ENCODE data around the gene ADGRL3. TPM values are rescaled to one million over a fixed set of nuclear protein-coding genes. Genes with fewer than 3 reads are reported as not detected.
"Not testable (repeated sequence)": the region's sequence is repeated elsewhere in the genome, so short reads cannot be mapped to it uniquely, and the experiment has no call there.

ADGRL3 gene
- total RNA-seq, 1 donor from 2014 or later: 93.6 TPM

DNA sequence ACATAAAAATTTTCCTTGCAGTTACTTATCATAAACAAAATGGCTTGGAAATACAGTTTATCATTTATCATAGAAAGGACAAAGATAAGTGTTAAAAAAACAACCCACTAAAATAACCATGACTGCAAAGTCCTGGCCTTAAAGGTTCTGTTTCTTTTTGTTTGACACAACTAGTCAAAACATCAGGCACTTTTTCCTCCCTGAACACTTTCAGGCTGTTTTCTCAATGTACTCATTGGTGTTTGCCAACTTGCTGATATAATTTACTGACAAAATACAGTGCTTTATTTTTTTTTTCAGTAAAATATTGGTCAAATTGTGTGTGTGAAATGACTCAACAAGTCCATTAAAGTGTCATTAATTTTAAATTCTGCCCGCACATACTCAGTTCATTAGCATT, 156.6 kb downstream of the ADGRL3 start:
- no peaks in the 10 kb centered on the region for H3K4me1 ChIP-seq
- H3K36me3 ChIP-seq: peaks cover 7% of the 10 kb centered on the region
- Mint-ChIP-seq H3K4me1 (peaks cover 3% of the 10 kb centered on the region), H3K4me3 (no peak overlapping the region), H3K27me3 (ENCODE audit: insufficient read depth, low read depth) (no peaks in the 10 kb centered on the region), H3K36me3 (peaks cover 33% of the 10 kb centered on the region), H3K9me3 (peaks cover 19% of the 10 kb centered on the region), H3K27ac (no peak overlapping the region)
- peaks cover 6% of the 10 kb centered on the region for H3K79me2 ChIP-seq (ENCODE audit: low read depth)
- no peak overlapping the region for H3K4me2 ChIP-seq
- peaks cover 7% of the 10 kb centered on the region for H4K20me1 ChIP-seq (ENCODE audit: low read depth)
- no peaks in the 10 kb centered on the region for H3F3A ChIP-seq (ENCODE audit: low read depth)
- TF ChIP-seq EZH2phosphoT487 (IDR thresholded peaks at IDR 0.05) (no peak), EZH2 (IDR thresholded peaks at IDR 0.05) (no peak)
- TF ChIP-seq, protein P1, sequence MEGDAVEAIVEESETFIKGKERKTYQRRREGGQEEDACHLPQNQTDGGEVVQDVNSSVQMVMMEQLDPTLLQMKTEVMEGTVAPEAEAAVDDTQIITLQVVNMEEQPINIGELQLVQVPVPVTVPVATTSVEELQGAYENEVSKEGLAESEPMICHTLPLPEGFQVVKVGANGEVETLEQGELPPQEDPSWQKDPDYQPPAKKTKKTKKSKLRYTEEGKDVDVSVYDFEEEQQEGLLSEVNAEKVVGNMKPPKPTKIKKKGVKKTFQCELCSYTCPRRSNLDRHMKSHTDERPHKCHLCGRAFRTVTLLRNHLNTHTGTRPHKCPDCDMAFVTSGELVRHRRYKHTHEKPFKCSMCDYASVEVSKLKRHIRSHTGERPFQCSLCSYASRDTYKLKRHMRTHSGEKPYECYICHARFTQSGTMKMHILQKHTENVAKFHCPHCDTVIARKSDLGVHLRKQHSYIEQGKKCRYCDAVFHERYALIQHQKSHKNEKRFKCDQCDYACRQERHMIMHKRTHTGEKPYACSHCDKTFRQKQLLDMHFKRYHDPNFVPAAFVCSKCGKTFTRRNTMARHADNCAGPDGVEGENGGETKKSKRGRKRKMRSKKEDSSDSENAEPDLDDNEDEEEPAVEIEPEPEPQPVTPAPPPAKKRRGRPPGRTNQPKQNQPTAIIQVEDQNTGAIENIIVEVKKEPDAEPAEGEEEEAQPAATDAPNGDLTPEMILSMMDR (IDR thresholded peaks at IDR 0.05): no peak
- H3K9me3 ChIP-seq (ENCODE audit: low read depth): no peaks in the 10 kb centered on the region
- H3K27me3 ChIP-seq: no peaks in the 10 kb centered on the region
- H3K27ac ChIP-seq: no peak overlapping the region
- no peak overlapping the region for H3K9ac ChIP-seq
- H3K4me3 ChIP-seq: no peak overlapping the region
- no peak overlapping the region for H2AFZ ChIP-seq (replicated peaks)
- DNase-seq (ENCODE audit: low spot score): no peak

DNA sequence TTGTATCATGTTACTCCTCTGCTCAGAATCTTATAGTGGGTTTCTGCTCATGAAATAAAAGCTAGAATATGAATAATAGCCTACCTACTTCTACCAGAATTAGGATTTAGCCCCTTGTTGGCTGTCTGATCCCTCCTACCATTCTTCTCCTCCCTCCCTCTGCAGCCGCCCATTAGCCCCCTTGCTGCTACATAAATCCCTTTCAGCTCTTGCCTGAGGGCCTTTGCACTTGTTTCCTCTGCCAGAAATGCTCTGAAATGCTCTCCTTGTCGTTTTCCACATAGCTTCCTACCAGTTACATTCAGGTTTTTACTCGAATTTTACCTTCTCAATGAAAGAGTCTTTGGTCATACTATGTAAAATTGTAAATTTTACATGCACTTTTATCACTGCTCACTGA, 159.2 kb downstream of the ADGRL3 start:
- no peak for DNase-seq (ENCODE audit: low spot score)
- no peak overlapping the region for H3K4me2 ChIP-seq
- Mint-ChIP-seq H3K4me1 (peaks cover 3% of the 10 kb centered on the region), H3K36me3 (peaks cover 26% of the 10 kb centered on the region), H3K9me3 (peaks cover 9% of the 10 kb centered on the region), H3K27ac (no peak overlapping the region), H3K4me3 (no peak overlapping the region), H3K27me3 (ENCODE audit: insufficient read depth, low read depth) (no peaks in the 10 kb centered on the region)
- H3K79me2 ChIP-seq (ENCODE audit: low read depth): peaks cover 19% of the 10 kb centered on the region
- H3K27ac ChIP-seq: no peak overlapping the region
- H3K4me1 ChIP-seq: no peaks in the 10 kb centered on the region
- H3F3A ChIP-seq (ENCODE audit: low read depth): no peaks in the 10 kb centered on the region
- H3K27me3 ChIP-seq: no peaks in the 10 kb centered on the region
- TF ChIP-seq EZH2phosphoT487 (IDR thresholded peaks at IDR 0.05): no peak
- TF ChIP-seq, protein P1 (IDR thresholded peaks at IDR 0.05): no peak
- TF ChIP-seq EZH2 (IDR thresholded peaks at IDR 0.05): no peak
- no peak overlapping the region for H3K9ac ChIP-seq
- H4K20me1 ChIP-seq (ENCODE audit: low read depth): peaks cover 7% of the 10 kb centered on the region
- no peak overlapping the region for H2AFZ ChIP-seq (replicated peaks)
- H3K4me3 ChIP-seq: no peak overlapping the region
- H3K9me3 ChIP-seq (ENCODE audit: low read depth): no peaks in the 10 kb centered on the region
- peaks cover 7% of the 10 kb centered on the region for H3K36me3 ChIP-seq

DNA sequence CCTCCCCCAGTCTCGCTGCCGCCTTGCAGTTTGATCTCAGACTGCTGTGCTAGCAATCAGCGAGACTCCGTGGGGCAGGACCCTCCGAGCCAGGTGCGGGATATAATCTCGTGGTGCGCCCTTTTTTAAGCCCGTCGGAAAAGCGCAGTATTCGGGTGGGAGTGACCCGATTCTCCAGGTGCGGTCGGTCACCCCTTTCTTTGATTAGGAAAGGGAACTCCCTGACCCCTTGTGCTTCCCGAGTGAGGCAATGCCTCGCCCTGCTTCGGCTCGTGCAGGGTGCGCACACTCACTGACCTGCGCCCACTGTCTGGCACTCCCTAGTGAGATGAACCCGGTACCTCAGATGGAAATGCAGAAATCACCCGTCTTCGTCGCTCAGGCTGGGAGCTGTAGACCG, 172.7 kb downstream of the ADGRL3 start:
- not testable (repeated sequence) for H3K4me2 ChIP-seq; DNase-seq (ENCODE audit: low spot score); H3K36me3 ChIP-seq; H4K20me1 ChIP-seq (ENCODE audit: low read depth); H3F3A ChIP-seq (ENCODE audit: low read depth); H3K9me3 ChIP-seq (ENCODE audit: low read depth); H3K27ac Mint-ChIP-seq; H3K4me3 ChIP-seq; H3K27me3 ChIP-seq; H3K27ac ChIP-seq; H3K9ac ChIP-seq; H2AFZ ChIP-seq (replicated peaks); H3K27me3 Mint-ChIP-seq (ENCODE audit: insufficient read depth, low read depth)
- Mint-ChIP-seq H3K4me1 (peaks cover 25% of the 10 kb centered on the region), H3K9me3 (peaks cover 25% of the 10 kb centered on the region), H3K36me3 (peaks cover 13% of the 10 kb centered on the region), H3K4me3 (peak overlapping the region; percentile 59)
- H3K4me1 ChIP-seq: peaks cover 20% of the 10 kb centered on the region
- peaks cover 49% of the 10 kb centered on the region for H3K79me2 ChIP-seq (ENCODE audit: low read depth)

DNA sequence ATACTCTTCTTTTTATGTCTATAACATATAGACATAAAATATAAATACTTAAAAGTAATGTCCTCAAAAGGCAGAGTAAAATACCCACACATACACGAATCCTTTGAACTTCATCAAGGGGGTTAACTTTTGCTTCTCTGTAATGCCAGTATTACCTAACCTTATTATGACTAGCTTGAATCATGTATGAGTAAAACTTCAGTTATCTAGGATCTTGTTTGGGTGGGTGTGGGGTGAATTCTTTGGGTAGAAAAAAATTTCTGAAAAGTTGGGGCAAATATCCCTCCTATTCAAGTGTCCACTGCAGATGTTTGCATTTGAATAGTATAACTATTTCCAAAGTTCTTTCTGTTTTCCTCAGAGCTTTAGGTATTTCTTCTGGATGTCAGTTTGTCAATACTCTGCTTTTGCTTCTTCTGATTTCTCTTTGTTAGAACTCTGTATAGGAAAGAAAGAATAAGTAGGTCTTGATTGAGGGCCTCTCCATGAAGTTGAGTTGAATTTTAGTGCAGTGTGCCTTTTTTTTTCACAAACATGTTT, 173.8 kb downstream of the ADGRL3 start:
- H3K4me3 ChIP-seq: no peak overlapping the region
- H3K9ac ChIP-seq: no peak overlapping the region
- H3K27ac ChIP-seq: peak overlapping the region; percentile 53
- TF ChIP-seq EZH2 (IDR thresholded peaks at IDR 0.05) (no peak), EZH2phosphoT487 (IDR thresholded peaks at IDR 0.05) (no peak)
- TF ChIP-seq, protein P1 (IDR thresholded peaks at IDR 0.05): no peak
- peak overlapping the region; percentile 65 for H3K4me3 Mint-ChIP-seq
- no peaks in the 10 kb centered on the region for H3K27me3 ChIP-seq
- H3K27me3 Mint-ChIP-seq (ENCODE audit: insufficient read depth, low read depth): no peaks in the 10 kb centered on the region
- no peak overlapping the region for H2AFZ ChIP-seq (replicated peaks)
- H3K9me3 Mint-ChIP-seq: peaks cover 29% of the 10 kb centered on the region
- peaks cover 25% of the 10 kb centered on the region for H3K4me1 Mint-ChIP-seq
- peak overlapping the region; percentile 99 for H3K27ac Mint-ChIP-seq
- H4K20me1 ChIP-seq (ENCODE audit: low read depth): no peaks in the 10 kb centered on the region
- peak overlapping the region; percentile 43 for H3K4me2 ChIP-seq
- H3F3A ChIP-seq (ENCODE audit: low read depth): no peaks in the 10 kb centered on the region
- H3K9me3 ChIP-seq (ENCODE audit: low read depth): peaks cover 9% of the 10 kb centered on the region
- peaks cover 61% of the 10 kb centered on the region for H3K79me2 ChIP-seq (ENCODE audit: low read depth)
- DNase-seq (ENCODE audit: low spot score): no peak
- peaks cover 9% of the 10 kb centered on the region for H3K36me3 ChIP-seq
- H3K4me1 ChIP-seq: peaks cover 20% of the 10 kb centered on the region
- peaks cover 18% of the 10 kb centered on the region for H3K36me3 Mint-ChIP-seq

Measured in neural progenitor cell (in vitro differentiated cells).